Large intestine (tissue), 3 donors: Measurements from ENCODE around the gene EPHA2. TPM values are rescaled to one million over a fixed set of nuclear protein-coding genes. Genes with fewer than 3 reads are reported as not detected.
A peak's percentile ranks its signal among the peaks of the same experiment; 100 is the strongest.

ENCODE experiments used
- DNase-seq, 2 donors: peaks; one replicate each; pipeline versions ENCODE4 v3.0.0 to v3.0.0-alpha.2; 2013
- H3K27ac ChIP-seq: one replicate; pipeline ENCODE4 v1.5.1; 2013; ENCODE audit warnings: low read length
- H3K27me3 ChIP-seq: 2 replicates; pipeline ENCODE4 v1.6.1; 2013; ENCODE audit warnings: low read length; ENCODE audit not compliant: control insufficient read depth, insufficient read depth
- H3K36me3 ChIP-seq: 2 replicates; pipeline ENCODE4 v1.6.1; 2013; ENCODE audit warnings: low read length; ENCODE audit not compliant: control insufficient read depth, insufficient read depth
- H3K4me1 ChIP-seq: one replicate; pipeline ENCODE4 v1.6.1; 2013; ENCODE audit warnings: low read length; ENCODE audit not compliant: control insufficient read depth, insufficient read depth
- H3K4me3 ChIP-seq: one replicate; pipeline ENCODE4 v1.5.1; 2013; ENCODE audit warnings: low read length
- H3K9me3 ChIP-seq: one replicate; pipeline ENCODE4 v1.6.1; 2013; ENCODE audit warnings: mild to moderate bottlenecking, low read depth, low read length, moderate library complexity; ENCODE audit not compliant: control insufficient read depth
- WGBS: methylation state at CpG from one replicate; pipeline ENCODE4 v1.1.5; 2013; ENCODE audit warnings: low lambda C conversion rate; ENCODE audit not compliant: insufficient coverage; 5-methylcytosine and 5-hydroxymethylcytosine counted together
- polyA plus RNA-seq: library from polyadenylated mRNA; unstranded; fragments of 120-200 nt; gene quantifications from one replicate; pipeline ENCODE4 v1.2.1, GENCODE V29; 2013

The EPHA2 gene
- polyA plus RNA-seq, 1 donor, result 18.5 TPM

DNA sequence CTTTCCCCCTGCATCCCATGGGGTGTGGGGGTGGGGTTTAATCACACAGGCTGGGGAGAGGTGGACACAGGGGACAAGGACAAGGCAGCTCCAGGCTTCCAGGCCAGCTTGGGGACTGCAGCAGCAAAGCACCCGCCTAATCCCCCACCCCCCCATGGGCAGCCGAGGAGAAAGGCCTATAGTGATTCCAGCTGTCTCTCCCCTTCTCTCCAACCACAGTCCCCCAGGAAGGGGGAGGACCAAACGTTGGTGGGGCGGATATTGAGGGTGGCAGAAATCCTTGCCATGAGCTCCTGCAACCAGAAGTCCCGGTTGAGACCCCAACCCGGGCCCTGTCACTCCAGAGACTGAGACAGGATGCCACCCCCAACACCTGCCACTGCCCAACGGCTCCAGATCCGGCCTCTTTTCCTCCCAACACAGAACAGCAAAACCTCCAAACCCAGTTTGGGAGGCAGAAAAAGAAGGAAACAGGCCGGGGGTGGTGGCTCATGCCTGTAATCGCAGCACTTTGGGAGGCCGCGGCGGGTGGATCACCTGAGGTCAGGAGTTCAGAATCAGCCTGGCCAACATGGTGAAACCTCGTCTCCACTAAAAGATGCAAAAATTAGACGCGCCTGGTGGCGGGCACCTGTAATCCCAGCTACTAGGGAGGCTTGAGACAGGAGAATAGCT lies 1.7 kb downstream of the EPHA2 start:
- H3K4me3 ChIP-seq, result peak overlapping the region; percentile 97
- no peaks in the 10 kb centered on the region for H3K9me3 ChIP-seq
- H3K27ac ChIP-seq, result peak overlapping the region; percentile 84
- WGBS, result no CpG with 5 or more reads among the region's 17 CpGs
- DNase-seq, result no peak
- no peaks in the 10 kb centered on the region for H3K27me3 ChIP-seq
- H3K4me1 ChIP-seq, result peaks cover 51% of the 10 kb centered on the region
- H3K36me3 ChIP-seq, result peaks cover 22% of the 10 kb centered on the region

GRCh38 chr1:16153096-16153998 lies 2.5 kb downstream of the EPHA2 start:
- no peaks in the 10 kb centered on the region for H3K27me3 ChIP-seq
- no CpG with 5 or more reads among the region's 13 CpGs for whole genome bisulfite sequencing
- peak in 1 of 2 donors; percentile 60 for DNase-seq
- H3K36me3 ChIP-seq, result peaks cover 30% of the 10 kb centered on the region
- H3K27ac ChIP-seq, result peak overlapping the region; percentile 5
- H3K9me3 ChIP-seq, result no peaks in the 10 kb centered on the region
- peak overlapping the region; percentile 21 for H3K4me3 ChIP-seq
- H3K4me1 ChIP-seq, result peaks cover 43% of the 10 kb centered on the region

DNA sequence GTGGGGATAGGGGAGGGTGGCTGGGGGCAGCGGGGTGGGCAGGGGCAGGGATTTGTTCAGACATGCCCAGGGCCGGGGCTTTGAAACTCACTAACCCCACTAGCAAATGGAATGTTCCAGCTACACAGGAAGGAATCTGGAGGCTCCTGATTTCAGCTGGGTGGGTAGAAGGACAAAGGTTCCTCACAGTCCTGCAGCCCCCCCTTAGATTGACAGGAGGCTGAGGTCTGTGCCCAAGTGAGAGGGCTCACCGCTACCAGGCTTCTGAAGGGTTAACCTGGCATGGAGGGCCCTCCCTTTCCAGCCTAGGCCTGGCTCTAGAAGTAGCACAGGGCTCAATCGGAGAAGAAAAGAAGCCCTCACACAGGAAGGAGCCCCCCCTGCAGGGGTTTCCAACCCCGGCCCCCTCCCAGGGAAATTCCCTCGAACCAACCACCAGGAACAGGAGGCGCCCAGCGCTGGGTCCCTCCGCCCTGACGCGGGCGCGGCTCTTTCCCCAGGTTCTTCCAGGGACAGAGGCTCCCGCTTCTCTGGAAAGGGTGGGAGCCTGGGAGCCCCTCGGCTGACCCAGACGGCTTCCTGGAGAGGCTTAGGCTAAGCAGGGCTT lies 3.3 kb downstream of the EPHA2 start:
- H3K36me3 ChIP-seq, result peaks cover 37% of the 10 kb centered on the region
- H3K4me3 ChIP-seq, result peak overlapping the region; percentile 21
- no peaks in the 10 kb centered on the region for H3K9me3 ChIP-seq
- WGBS, result no CpG with 5 or more reads among the region's 16 CpGs
- DNase-seq, result peak in 1 of 2 donors; percentile 57
- peak overlapping the region; percentile 5 for H3K27ac ChIP-seq
- H3K27me3 ChIP-seq, result no peaks in the 10 kb centered on the region
- peaks cover 43% of the 10 kb centered on the region for H3K4me1 ChIP-seq

DNA sequence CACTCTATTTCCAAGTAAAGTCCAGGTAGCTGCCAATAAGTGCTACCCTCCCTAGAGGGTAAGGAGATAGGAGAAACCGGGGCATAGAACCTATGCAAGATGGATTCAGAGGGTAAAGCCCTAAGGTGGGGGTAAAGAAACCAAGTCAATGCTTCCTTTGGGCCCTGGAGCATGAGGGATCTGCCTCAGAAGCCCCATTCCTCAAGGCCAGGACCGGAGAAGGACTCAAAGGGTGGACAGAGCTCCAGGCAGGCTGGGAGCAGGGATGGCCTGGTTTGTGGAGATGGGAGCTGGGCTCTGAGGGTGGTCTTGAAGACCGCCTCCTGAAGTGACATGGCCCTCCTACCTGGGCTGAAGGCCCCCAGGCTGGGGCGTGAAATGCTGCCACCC lies 3.9 kb downstream of the EPHA2 start:
- peaks cover 43% of the 10 kb centered on the region for H3K36me3 ChIP-seq
- H3K27ac ChIP-seq, result no peak overlapping the region
- DNase-seq, result no peak
- H3K9me3 ChIP-seq, result no peaks in the 10 kb centered on the region
- no peak overlapping the region for H3K4me3 ChIP-seq
- H3K27me3 ChIP-seq, result no peaks in the 10 kb centered on the region
- no CpG with 5 or more reads among the region's 4 CpGs for WGBS
- H3K4me1 ChIP-seq, result peaks cover 46% of the 10 kb centered on the region

DNA sequence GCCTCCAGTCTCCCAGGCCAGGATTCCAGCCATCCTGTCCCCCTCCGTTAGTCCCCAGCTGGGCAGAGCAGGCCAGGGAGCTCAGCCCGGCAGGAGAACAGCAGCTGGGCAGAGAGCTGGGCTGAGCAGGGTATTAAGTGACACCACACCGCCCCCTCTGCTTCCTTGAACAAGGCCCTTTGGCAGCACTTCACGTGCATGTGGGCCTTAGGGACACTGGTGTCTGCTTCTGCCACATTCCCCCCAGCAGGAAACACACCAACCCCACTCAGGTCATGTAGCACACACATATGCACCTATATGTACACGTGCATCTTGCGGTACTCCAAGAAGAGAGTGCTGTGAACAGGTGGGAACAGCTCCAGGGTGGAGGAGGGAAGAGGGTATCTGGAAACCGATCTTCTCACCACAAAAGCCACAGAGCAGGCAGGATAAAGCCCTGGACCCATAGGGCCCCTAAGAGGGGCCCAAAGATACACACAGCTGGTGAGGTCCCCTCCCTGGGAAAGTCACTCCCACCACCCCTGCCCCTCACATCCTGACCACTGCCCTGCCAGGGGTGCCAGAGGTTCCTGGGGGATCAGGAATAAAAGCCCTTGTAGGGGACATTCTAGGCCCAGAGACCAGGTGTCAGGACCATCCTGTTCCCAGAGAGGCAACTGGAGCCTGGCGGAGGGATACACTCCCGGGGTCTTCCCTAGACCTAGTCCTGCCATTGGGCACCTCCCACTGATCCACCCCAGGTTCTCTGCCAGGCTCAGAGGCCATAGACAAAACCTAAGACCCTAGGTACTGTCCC lies 4.5 kb downstream of the EPHA2 start:
- no peak overlapping the region for H3K4me3 ChIP-seq
- peaks cover 44% of the 10 kb centered on the region for H3K36me3 ChIP-seq
- no peaks in the 10 kb centered on the region for H3K27me3 ChIP-seq
- H3K9me3 ChIP-seq, result no peaks in the 10 kb centered on the region
- H3K4me1 ChIP-seq, result peaks cover 47% of the 10 kb centered on the region
- WGBS, result no CpG with 5 or more reads among the region's 9 CpGs
- DNase-seq, result no peak
- no peak overlapping the region for H3K27ac ChIP-seq

DNA sequence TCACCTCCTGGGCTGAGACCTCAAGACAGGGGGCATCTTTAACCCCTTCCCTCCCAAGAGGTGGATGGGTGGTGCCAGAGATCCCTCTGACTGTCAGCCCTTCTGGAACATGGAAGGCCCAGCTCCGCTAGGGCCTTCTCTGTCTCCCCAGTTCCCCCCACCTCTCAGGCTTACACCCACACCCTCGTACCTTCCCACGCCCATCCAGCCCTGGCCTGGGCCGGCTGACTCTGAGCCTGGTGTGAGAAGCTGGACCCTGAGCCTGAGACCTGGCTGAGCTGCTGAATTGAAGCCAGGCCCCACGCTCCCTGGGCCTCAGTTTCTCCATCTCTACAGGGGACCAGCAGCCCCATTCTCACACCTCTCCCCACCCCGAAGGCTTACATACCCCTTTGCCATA lies 5.4 kb downstream of the EPHA2 start:
- H3K36me3 ChIP-seq, result peaks cover 48% of the 10 kb centered on the region
- no peaks in the 10 kb centered on the region for H3K9me3 ChIP-seq
- H3K27me3 ChIP-seq, result no peaks in the 10 kb centered on the region
- no peak overlapping the region for H3K4me3 ChIP-seq
- DNase-seq, result no peak
- H3K4me1 ChIP-seq, result peaks cover 51% of the 10 kb centered on the region
- H3K27ac ChIP-seq, result no peak overlapping the region
- no CpG with 5 or more reads among the region's 6 CpGs for WGBS

GRCh38 chr1:16149702-16150488 lies 6.0 kb downstream of the EPHA2 start:
- Histone ChIP-seq H3K36me3 (peaks cover 48% of the 10 kb centered on the region), H3K4me1 (peaks cover 52% of the 10 kb centered on the region), H3K9me3 (no peaks in the 10 kb centered on the region), H3K27ac (no peak overlapping the region), H3K27me3 (no peaks in the 10 kb centered on the region), H3K4me3 (no peak overlapping the region)
- no CpG with 5 or more reads among the region's 12 CpGs for WGBS
- DNase-seq, result no peak

GRCh38 chr1:16149146-16149545 lies 6.7 kb downstream of the EPHA2 start:
- H3K9me3 ChIP-seq, result no peaks in the 10 kb centered on the region
- no CpG with 5 or more reads among the region's 7 CpGs for WGBS
- DNase-seq, result no peak
- no peak overlapping the region for H3K4me3 ChIP-seq
- H3K27me3 ChIP-seq, result no peaks in the 10 kb centered on the region
- peaks cover 48% of the 10 kb centered on the region for H3K36me3 ChIP-seq
- H3K4me1 ChIP-seq, result peaks cover 55% of the 10 kb centered on the region
- H3K27ac ChIP-seq, result no peak overlapping the region

DNA sequence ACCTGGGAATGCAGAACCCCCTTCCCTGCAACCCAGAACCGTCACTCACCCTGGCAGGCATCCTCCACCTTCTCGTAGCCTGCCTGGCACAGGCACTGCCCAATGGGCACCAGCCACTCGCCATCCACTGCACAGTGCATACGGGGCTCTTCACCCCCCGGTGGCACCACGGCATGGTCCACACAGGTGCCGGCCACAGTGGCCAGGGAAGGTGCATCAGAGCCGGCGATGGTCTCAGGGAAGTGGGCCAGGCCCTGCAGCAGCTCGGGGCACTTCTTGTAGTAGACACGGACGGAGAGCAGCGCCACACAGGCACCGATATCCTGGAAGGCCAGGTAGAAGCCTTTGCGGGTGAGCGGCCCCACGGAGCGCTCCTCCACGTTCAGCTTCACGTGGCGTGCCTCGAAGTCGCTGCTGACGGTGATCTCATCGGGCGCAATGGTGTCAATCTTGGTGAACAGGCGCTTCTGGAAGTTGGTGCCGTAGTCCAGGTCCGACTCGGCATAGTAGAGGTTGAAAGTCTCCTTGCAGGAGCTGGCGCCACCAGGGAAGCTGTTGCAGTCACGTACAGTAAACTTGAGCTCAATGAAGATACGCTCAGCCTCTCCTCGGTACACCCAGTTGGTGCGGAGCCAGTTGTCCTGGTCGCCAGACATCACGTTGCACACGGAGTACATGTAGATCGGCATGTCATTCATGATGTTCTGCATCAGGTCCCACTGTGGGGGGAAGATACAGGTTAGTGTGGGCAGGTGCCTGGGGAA lies 7.4 kb downstream of the EPHA2 start:
- H3K27me3 ChIP-seq, result no peaks in the 10 kb centered on the region
- no peak for DNase-seq
- H3K9me3 ChIP-seq, result no peaks in the 10 kb centered on the region
- H3K4me1 ChIP-seq, result peaks cover 55% of the 10 kb centered on the region
- H3K4me3 ChIP-seq, result no peak overlapping the region
- H3K27ac ChIP-seq, result no peak overlapping the region
- WGBS, result no CpG with 5 or more reads among the region's 39 CpGs
- peaks cover 48% of the 10 kb centered on the region for H3K36me3 ChIP-seq
